HEK293 (cell line): Measurements from ENCODE around the gene DGKD.

Experiments
- CTCF ChIA-PET: fragments of 350-600 bp; formaldehyde crosslinking; extraction: SDS; loops from one replicate; lab custom pipeline; 2021; ENCODE audit warnings: antibody characterized with exemption; lab: Yijun Ruan, JAX
- POLR2A ChIA-PET: fragments of 300-600 bp; formaldehyde crosslinking; extraction: SDS; loops from one replicate; lab custom pipeline; 2020; ENCODE audit warnings: antibody characterized with exemption, inconsistent platforms; lab: Yijun Ruan, JAX
- H3K27ac ChIP-seq: fragments of 200-500 bp; sonication (Bioruptor generic); 2 replicates; pipeline ENCODE4 v1.5.1; 2014; ENCODE audit warnings: low read depth, low read length, control low read depth, inconsistent platforms; ENCODE audit errors: extremely low read depth
- H3K36me3 ChIP-seq, 2 experiments: fragments of 200-500 bp in 1 of 2; sonication (Bioruptor generic) in 1 of 2; 1 replicate in 1 of 2; 2 replicates in 1 of 2; pipeline ENCODE4 v1.5.1; 2014 to 2017; ENCODE audit warnings: inconsistent platforms in 2 of 2, low read length in 2 of 2; ENCODE audit not compliant: control insufficient read depth in 2 of 2, insufficient read depth in 1 of 2
- H3K4me1 ChIP-seq: fragments of 200-500 bp; sonication (Bioruptor generic); 2 replicates; pipeline ENCODE4 v1.5.1; 2014; ENCODE audit warnings: mild to moderate bottlenecking, low read length, inconsistent platforms; ENCODE audit not compliant: control insufficient read depth, insufficient read depth
- H3K4me3 ChIP-seq: 2 replicates; pipeline ENCODE4 v1.5.1; 2011; ENCODE audit warnings: low read depth, mild to moderate bottlenecking, control low read depth, low read length, moderate library complexity
- H3K9me3 ChIP-seq: fragments of 200-500 bp; sonication (Bioruptor generic); 2 replicates; pipeline ENCODE4 v1.5.1; 2014; ENCODE audit warnings: low read depth, low read length, inconsistent platforms; ENCODE audit not compliant: control insufficient read depth, insufficient read depth
- EGR2 ChIP-seq: fragments of 450-650 bp; formaldehyde crosslinking; IDR thresholded peaks from 2 replicates; pipeline ENCODE4 v1.5.1; 2016; ENCODE audit warnings: low read depth, missing biosample characterization, missing genetic modification characterization
- HOXD13 ChIP-seq: sonication (generic); formaldehyde crosslinking; IDR thresholded peaks from 2 replicates; pipeline ENCODE4 v1.8.0; 2022; ENCODE audit warnings: missing genetic modification reagents, borderline replicate concordance
- KLF10 ChIP-seq: fragments of 450-650 bp; IDR thresholded peaks from 2 replicates; pipeline ENCODE4 v1.5.1; 2018; ENCODE audit warnings: missing biosample characterization, mild to moderate bottlenecking, missing genetic modification characterization
- KLF8 ChIP-seq: fragments of 450-650 bp; formaldehyde crosslinking; IDR thresholded peaks from 2 replicates; pipeline ENCODE4 v1.5.1; 2016; ENCODE audit warnings: missing biosample characterization, missing genetic modification characterization
- SP2 ChIP-seq: fragments of 450-650 bp; formaldehyde crosslinking; IDR thresholded peaks from 2 replicates; pipeline ENCODE4 v1.5.1; 2016; ENCODE audit warnings: missing biosample characterization, missing genetic modification characterization
- ZBTB1 ChIP-seq: fragments of 450-650 bp; formaldehyde crosslinking; IDR thresholded peaks from 2 replicates; pipeline ENCODE4 v1.5.1; 2016; ENCODE audit warnings: missing biosample characterization, missing genetic modification characterization
- ZNF146 ChIP-seq: fragments of 450-650 bp; formaldehyde crosslinking; IDR thresholded peaks from 2 replicates; pipeline ENCODE4 v1.5.1; 2016; ENCODE audit warnings: missing biosample characterization, missing genetic modification characterization
- ZNF266 ChIP-seq: fragments of 450-650 bp; formaldehyde crosslinking; IDR thresholded peaks from 2 replicates; pipeline ENCODE4 v1.5.1; 2016; ENCODE audit warnings: missing biosample characterization, missing genetic modification characterization, low read depth
- ZNF311 ChIP-seq: fragments of 450-650 bp; formaldehyde crosslinking; IDR thresholded peaks from 2 replicates; pipeline ENCODE4 v1.5.1; 2017; ENCODE audit warnings: missing biosample characterization, missing genetic modification characterization, borderline replicate concordance
- ZNF366 ChIP-seq: fragments of 450-650 bp; formaldehyde crosslinking; conservative IDR thresholded peaks from 2 replicates; pipeline ENCODE4 v1.5.1; 2016; ENCODE audit warnings: missing biosample characterization, missing genetic modification characterization
- ZNF423 ChIP-seq: fragments of 450-650 bp; formaldehyde crosslinking; IDR thresholded peaks from 2 replicates; pipeline ENCODE4 v1.5.1; 2016; ENCODE audit warnings: missing biosample characterization, missing genetic modification characterization
- ZNF473 ChIP-seq: fragments of 450-650 bp; formaldehyde crosslinking; IDR thresholded peaks from 2 replicates; pipeline ENCODE4 v1.5.1; 2017; ENCODE audit warnings: missing biosample characterization, missing genetic modification characterization
- ZNF529 ChIP-seq: fragments of 450-650 bp; formaldehyde crosslinking; IDR thresholded peaks from 2 replicates; pipeline ENCODE4 v1.5.1; 2017; ENCODE audit warnings: missing genetic modification characterization, missing biosample characterization; ENCODE audit not compliant: insufficient replicate concordance
- ZNF670 ChIP-seq: fragments of 450-650 bp; formaldehyde crosslinking; IDR thresholded peaks from 2 replicates; pipeline ENCODE4 v1.5.1; 2016; ENCODE audit warnings: missing biosample characterization, missing genetic modification characterization, low read depth
- TF ChIP-seq, protein P1 (sequence below): fragments of 450-650 bp; formaldehyde crosslinking; IDR thresholded peaks from 2 replicates; pipeline ENCODE4 v1.5.1; 2017; ENCODE audit warnings: missing biosample characterization, missing genetic modification characterization
- TF ChIP-seq, protein P2 (sequence below): fragments of 450-650 bp; formaldehyde crosslinking; IDR thresholded peaks from 2 replicates; pipeline ENCODE4 v1.5.1; 2016; ENCODE audit warnings: missing biosample characterization, missing genetic modification characterization

Gene DGKD

DNA sequence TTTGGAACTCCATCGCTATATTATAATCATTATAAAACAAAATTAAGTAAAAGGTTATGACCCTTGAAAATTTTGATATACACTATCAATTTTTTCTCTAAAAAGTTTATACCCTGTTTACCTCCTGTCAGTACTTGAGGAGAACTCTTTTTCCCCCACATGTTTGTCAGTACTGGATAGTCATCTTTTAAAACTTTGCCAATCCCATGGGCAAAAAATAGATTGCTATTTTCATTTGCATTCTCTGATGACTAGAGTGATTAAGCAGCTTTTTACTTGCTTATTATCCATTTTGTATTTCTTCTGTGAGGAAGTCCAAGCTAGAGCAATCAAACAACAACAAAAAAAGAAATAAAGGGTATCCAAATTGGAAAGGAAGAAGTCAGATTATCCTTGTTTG lies 76.4 kb downstream of the DGKD start (continued):
- no peak for TF ChIP-seq HOXD13 (CRISPR knock-in tag)
- TF ChIP-seq KLF10: no peak
- no peak for TF ChIP-seq ZBTB1

DNA sequence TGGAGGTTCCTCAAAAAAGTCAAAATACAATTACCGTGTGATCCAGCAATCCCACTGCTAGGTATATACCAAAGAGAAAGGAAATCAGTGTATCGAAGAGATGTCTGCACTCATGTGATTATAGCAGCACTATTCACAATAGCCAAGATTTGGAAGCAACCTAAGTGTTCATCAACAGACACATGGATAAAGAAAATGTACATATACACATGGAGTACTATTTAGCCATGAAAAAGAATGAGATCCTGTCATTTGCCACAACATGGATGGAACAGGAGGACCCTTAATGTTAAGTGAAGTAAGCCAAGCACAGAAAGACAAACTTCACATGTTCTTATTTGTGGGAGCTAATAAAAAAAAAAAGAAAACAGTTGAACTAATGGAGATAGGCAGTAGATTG lies 78.7 kb downstream of the DGKD start:
- Histone ChIP-seq H3K4me1 (0 out of 2 replicates have a peak, but pooled peaks cover 6% of the 10 kb centered on the region), H3K36me3 (peaks cover 0 to 33% of the 10 kb centered on the region in 2 experiments; a peak in 1 of 3 replicates), H3K9me3 (no peaks in the 10 kb centered on the region), H3K4me3 (no peak overlapping the region), H3K27ac (no peak overlapping the region)
- TF ChIP-seq ZNF146 (tag by site-specific recombination) (peak; percentile 85), KLF8 (tag by site-specific recombination) (no peak), SP2 (tag by site-specific recombination) (no peak)
- TF ChIP-seq, protein P1, sequence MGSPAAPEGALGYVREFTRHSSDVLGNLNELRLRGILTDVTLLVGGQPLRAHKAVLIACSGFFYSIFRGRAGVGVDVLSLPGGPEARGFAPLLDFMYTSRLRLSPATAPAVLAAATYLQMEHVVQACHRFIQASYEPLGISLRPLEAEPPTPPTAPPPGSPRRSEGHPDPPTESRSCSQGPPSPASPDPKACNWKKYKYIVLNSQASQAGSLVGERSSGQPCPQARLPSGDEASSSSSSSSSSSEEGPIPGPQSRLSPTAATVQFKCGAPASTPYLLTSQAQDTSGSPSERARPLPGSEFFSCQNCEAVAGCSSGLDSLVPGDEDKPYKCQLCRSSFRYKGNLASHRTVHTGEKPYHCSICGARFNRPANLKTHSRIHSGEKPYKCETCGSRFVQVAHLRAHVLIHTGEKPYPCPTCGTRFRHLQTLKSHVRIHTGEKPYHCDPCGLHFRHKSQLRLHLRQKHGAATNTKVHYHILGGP (tag by site-specific recombination): no peak
- ChIA-PET CTCF (interaction anchor here (3.0 kb wide), 1 partner anchor 11 kb away, joined by 17 read pairs; no protein-coding TSS in a partner anchor), POLR2A (no interaction called here)

DNA sequence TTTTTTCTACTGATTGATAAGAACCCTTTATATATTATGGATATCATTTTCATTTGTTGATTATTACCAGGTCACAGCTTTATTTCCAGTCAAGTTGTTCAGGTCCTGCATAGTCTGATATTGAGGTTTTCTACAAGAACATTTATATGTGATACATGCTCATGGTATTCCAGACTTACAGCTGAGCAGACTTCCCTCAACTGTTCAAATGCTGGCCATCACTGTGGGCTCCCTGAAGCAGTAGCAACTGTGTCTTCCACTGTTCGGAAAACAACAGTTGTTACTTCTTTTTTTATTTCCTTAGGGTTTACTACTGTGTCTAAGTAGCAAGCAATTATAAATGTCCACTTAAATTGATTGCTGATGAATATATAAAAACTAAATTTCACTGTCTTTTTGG lies 79.5 kb downstream of the DGKD start:
- H3K27ac ChIP-seq: no peak overlapping the region
- H3K9me3 ChIP-seq: no peaks in the 10 kb centered on the region
- H3K4me3 ChIP-seq: no peak overlapping the region
- H3K36me3 ChIP-seq: peaks cover 0 to 37% of the 10 kb centered on the region in 2 experiments; a peak in 1 of 3 replicates
- POLR2A ChIA-PET: no interaction called here
- TF ChIP-seq ZNF473 (tag by site-specific recombination) (no peak), ZNF266 (tag by site-specific recombination) (no peak), ZNF423 (tag by site-specific recombination) (no peak), ZNF366 (tag by site-specific recombination) (no peak), ZNF670 (tag by site-specific recombination) (no peak)
- TF ChIP-seq, protein P2, sequence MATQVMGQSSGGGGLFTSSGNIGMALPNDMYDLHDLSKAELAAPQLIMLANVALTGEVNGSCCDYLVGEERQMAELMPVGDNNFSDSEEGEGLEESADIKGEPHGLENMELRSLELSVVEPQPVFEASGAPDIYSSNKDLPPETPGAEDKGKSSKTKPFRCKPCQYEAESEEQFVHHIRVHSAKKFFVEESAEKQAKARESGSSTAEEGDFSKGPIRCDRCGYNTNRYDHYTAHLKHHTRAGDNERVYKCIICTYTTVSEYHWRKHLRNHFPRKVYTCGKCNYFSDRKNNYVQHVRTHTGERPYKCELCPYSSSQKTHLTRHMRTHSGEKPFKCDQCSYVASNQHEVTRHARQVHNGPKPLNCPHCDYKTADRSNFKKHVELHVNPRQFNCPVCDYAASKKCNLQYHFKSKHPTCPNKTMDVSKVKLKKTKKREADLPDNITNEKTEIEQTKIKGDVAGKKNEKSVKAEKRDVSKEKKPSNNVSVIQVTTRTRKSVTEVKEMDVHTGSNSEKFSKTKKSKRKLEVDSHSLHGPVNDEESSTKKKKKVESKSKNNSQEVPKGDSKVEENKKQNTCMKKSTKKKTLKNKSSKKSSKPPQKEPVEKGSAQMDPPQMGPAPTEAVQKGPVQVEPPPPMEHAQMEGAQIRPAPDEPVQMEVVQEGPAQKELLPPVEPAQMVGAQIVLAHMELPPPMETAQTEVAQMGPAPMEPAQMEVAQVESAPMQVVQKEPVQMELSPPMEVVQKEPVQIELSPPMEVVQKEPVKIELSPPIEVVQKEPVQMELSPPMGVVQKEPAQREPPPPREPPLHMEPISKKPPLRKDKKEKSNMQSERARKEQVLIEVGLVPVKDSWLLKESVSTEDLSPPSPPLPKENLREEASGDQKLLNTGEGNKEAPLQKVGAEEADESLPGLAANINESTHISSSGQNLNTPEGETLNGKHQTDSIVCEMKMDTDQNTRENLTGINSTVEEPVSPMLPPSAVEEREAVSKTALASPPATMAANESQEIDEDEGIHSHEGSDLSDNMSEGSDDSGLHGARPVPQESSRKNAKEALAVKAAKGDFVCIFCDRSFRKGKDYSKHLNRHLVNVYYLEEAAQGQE (tag by site-specific recombination): no peak
- H3K4me1 ChIP-seq: 0 out of 2 replicates have a peak, but pooled peaks cover 6% of the 10 kb centered on the region
- CTCF ChIA-PET: interaction anchor here (3.0 kb wide), 1 partner anchor 10 kb away, joined by 17 read pairs; no protein-coding TSS in a partner anchor

DNA sequence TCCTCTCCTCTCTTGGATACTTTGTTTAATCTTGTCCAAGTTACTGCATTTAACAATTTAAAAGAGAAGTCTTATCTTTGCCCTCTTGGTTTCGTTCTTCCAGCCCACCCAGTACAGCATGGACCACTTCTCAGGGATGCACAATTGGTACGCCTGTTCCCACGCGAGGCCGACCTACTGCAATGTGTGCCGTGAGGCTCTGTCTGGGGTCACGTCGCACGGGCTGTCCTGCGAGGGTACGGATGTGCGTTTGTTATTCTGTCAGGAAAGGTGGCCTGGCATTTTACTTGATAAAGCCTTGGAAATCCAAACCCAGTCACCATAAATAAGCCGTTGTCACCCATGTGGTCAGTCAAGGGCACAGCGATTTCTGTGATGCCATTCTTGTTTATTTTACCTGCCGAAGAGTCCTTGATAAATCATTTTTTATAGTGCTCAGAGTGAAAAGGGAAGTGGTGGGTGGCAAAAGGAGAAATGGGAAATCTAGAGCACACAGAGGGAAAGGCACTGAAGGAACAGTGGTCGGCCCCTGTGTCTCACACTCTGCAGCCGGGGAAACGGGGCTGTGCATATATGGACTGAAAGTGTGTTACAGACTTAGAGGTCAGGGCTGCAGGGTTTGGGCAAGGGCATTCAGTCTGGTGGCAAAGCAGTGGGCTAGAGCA lies 80.5 kb downstream of the DGKD start:
- TF ChIP-seq ZNF311 (tag by site-specific recombination) (no peak), EGR2 (0 out of 2 replicates have a peak, but pooled peaks have one; percentile 10), ZNF529 (tag by site-specific recombination) (no peak)
- Histone ChIP-seq H3K4me3 (no peak overlapping the region), H3K27ac (no peak overlapping the region), H3K36me3 (peaks cover 0 to 44% of the 10 kb centered on the region in 2 experiments; a peak in 1 of 3 replicates), H3K9me3 (no peaks in the 10 kb centered on the region), H3K4me1 (0 out of 2 replicates have a peak, but pooled peaks cover 6% of the 10 kb centered on the region)
- POLR2A ChIA-PET: no interaction called here
- CTCF ChIA-PET: interaction anchor here (0.5 to 3.0 kb wide), 3 partner anchors 9 to 47 kb away, joined by 3 to 17 read pairs (median 3); no protein-coding TSS in a partner anchor
